ENCODE data around the gene ZNF33A. TPM values are rescaled to one million over a fixed set of nuclear protein-coding genes. Genes with fewer than 3 reads are reported as not detected.
"Not testable (repeated sequence)": the region's sequence is repeated elsewhere in the genome, so short reads cannot be mapped to it uniquely, and the experiment has no call there.

Gene ZNF33A
- polyA plus RNA-seq, 2 donors = 7.4 to 8.3 TPM

DNA sequence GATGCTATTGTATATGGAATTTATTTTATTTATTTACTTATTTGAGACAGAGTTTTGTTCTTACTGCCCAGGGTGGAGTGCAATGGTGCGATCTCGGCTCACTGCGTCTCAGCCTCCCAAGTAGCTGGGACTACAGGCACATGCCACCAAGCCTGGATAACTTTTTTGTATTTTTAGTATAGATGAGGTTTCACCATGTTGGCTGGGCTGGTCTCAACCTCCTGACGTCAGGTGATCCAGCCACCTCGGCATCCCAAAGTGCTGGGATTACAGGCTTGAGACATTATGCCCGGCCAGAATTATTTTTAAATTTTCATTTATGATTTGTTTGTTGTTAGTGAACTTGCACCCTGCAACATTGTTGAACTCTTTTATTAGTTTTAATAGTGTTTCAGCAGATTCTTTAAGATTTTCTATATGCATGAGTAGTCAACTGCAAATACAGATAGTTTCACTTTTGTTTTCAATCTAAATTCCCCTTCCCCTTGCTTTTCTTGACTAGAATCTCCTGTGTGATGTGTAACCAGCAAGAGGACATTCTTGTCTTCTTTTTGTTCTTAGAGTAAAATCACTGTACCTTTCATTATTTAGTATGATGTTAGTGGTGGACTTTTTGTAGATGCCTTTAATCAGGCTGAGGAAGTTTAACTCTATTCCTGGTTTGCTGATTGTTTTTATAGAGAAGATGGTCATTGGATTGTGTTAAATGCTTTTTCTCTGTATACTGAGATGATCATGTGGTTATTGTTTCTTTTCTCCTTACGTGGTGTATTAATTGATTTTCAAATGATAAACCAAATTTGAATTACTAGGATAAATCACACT lies 27.8 kb downstream of the ZNF33A start:
- Histone ChIP-seq H3K27ac (ENCODE audit: low read depth in 2 of 2, low read length in 1 of 2) (no peak overlapping the region), H3K27me3 (ENCODE audit: control insufficient read depth in 1 of 2, insufficient read depth in 2 of 2, low read length in 2 of 2) (no peaks in the 10 kb centered on the region), H3K4me3 (ENCODE audit: low read depth in 1 of 2, low read length in 2 of 2) (no peak overlapping the region), H3K36me3 (ENCODE audit: control insufficient read depth in 2 of 2, insufficient read depth in 2 of 2, low read length in 1 of 2) (no peaks in the 10 kb centered on the region), H3K4me1 (ENCODE audit: control insufficient read depth in 2 of 2, insufficient read depth in 2 of 2, low read length in 1 of 2) (no peaks in the 10 kb centered on the region), H3K9me3 (ENCODE audit: control insufficient read depth in 2 of 2, insufficient read depth in 1 of 2, low read depth in 1 of 2, low read length in 1 of 2) (no peaks in the 10 kb centered on the region)
- 89 to 93% methylated on average over 7 of the region's 7 CpGs for WGBS, 2 donors

DNA sequence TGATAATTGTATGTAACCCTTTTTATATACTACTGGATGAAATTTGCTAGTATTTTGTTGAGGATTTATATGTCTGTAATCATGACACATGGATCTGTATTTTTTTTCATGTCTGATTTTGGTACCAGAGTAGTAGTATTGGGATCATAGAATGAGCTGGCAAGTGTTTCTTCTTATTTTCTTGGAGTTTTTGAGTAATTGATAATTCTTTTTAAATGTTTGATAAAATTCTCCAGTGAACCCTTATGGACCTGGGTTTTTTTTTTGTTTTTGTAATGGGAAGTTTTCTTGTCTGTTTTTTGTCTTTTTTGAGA lies 28.4 kb downstream of the ZNF33A start:
- H3K27ac ChIP-seq (ENCODE audit: low read depth in 2 of 2, low read length in 1 of 2) = no peak overlapping the region
- no peaks in the 10 kb centered on the region for H3K36me3 ChIP-seq (ENCODE audit: control insufficient read depth in 2 of 2, insufficient read depth in 2 of 2, low read length in 1 of 2)
- no peaks in the 10 kb centered on the region for H3K9me3 ChIP-seq (ENCODE audit: control insufficient read depth in 2 of 2, insufficient read depth in 1 of 2, low read depth in 1 of 2, low read length in 1 of 2)
- H3K27me3 ChIP-seq (ENCODE audit: control insufficient read depth in 1 of 2, insufficient read depth in 2 of 2, low read length in 2 of 2) = no peaks in the 10 kb centered on the region
- H3K4me3 ChIP-seq (ENCODE audit: low read depth in 1 of 2, low read length in 2 of 2) = no peak overlapping the region
- H3K4me1 ChIP-seq (ENCODE audit: control insufficient read depth in 2 of 2, insufficient read depth in 2 of 2, low read length in 1 of 2) = no peaks in the 10 kb centered on the region

DNA sequence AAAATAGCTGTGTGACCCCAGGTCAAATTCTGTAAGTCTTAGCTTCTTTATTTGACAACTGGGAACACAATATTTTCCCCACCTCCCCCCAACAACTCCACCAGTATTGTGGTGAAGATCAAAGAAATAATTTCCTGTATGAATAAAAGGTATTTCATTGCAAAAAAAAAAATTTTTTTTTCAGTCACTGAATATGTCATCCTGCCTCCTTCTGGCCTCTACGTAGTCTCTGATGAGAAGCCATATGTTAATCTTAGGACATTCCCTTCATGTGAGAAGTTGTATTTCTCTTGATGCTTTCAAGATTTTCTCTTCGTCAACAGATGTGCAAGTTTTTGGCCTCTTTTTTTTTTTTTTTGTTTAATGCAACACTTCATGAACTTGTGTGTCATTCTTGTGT lies 33.0 kb downstream of the ZNF33A start:
- WGBS, 2 donors = 91% methylated on average over 2 of the region's 2 CpGs
- Histone ChIP-seq H3K27ac (ENCODE audit: low read depth in 2 of 2, low read length in 1 of 2) (no peak overlapping the region), H3K4me1 (ENCODE audit: control insufficient read depth in 2 of 2, insufficient read depth in 2 of 2, low read length in 1 of 2) (no peaks in the 10 kb centered on the region), H3K36me3 (ENCODE audit: control insufficient read depth in 2 of 2, insufficient read depth in 2 of 2, low read length in 1 of 2) (peaks cover 0 to 2% of the 10 kb centered on the region in 2 donors), H3K9me3 (ENCODE audit: control insufficient read depth in 2 of 2, insufficient read depth in 1 of 2, low read depth in 1 of 2, low read length in 1 of 2) (no peaks in the 10 kb centered on the region), H3K4me3 (ENCODE audit: low read depth in 1 of 2, low read length in 2 of 2) (no peak overlapping the region), H3K27me3 (ENCODE audit: control insufficient read depth in 1 of 2, insufficient read depth in 2 of 2, low read length in 2 of 2) (no peaks in the 10 kb centered on the region)

DNA sequence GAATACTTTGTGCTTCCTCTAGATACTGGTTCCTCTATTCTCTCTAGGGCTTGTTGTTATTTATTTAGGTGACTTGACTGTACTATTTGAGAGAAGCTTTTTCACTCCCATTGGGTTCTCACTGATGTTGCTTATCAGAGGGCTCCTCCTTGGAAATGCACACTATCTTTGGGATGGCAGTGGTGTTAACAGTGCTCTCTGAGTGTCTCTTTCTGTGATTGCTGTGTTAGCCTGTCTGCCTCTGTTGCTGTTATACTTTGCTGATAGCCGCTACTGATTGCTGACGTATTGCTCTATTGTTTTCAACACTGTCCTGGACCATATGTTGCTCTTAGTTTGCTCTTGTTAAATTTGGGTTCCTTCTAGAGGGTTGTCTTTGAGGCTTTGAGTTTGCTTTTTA lies 34.7 kb downstream of the ZNF33A start:
- WGBS, 2 donors = 48 to 92% methylated on average over 2 of the region's 2 CpGs
- H3K36me3 ChIP-seq (ENCODE audit: control insufficient read depth in 2 of 2, insufficient read depth in 2 of 2, low read length in 1 of 2) = peaks cover 0 to 2% of the 10 kb centered on the region in 2 donors
- no peak overlapping the region for H3K4me3 ChIP-seq (ENCODE audit: low read depth in 1 of 2, low read length in 2 of 2)
- no peak overlapping the region for H3K27ac ChIP-seq (ENCODE audit: low read depth in 2 of 2, low read length in 1 of 2)
- H3K9me3 ChIP-seq (ENCODE audit: control insufficient read depth in 2 of 2, insufficient read depth in 1 of 2, low read depth in 1 of 2, low read length in 1 of 2) = no peaks in the 10 kb centered on the region
- no peaks in the 10 kb centered on the region for H3K27me3 ChIP-seq (ENCODE audit: control insufficient read depth in 1 of 2, insufficient read depth in 2 of 2, low read length in 2 of 2)
- H3K4me1 ChIP-seq (ENCODE audit: control insufficient read depth in 2 of 2, insufficient read depth in 2 of 2, low read length in 1 of 2) = no peaks in the 10 kb centered on the region

DNA sequence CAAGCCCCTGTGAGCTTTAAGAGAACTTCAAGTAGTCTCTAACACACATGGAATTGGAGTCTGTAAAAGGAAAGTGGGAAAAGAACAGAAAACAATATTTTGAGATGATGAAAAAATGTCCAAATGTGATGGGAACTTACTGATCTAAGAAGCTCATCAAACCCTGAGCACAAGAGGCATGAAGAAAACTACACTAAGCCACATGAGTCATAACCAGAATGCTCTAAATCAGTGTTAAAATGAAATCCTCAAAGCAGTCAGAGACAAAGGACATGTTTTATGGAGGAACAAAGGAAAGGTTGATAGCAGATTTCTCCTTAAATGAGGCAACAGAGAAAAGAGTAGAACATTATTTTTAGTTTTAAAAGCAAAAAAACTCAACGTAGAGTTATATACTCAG lies 37.2 kb downstream of the ZNF33A start:
- H3K27ac ChIP-seq (ENCODE audit: low read depth in 2 of 2, low read length in 1 of 2) = no peak overlapping the region
- H3K36me3 ChIP-seq (ENCODE audit: control insufficient read depth in 2 of 2, insufficient read depth in 2 of 2, low read length in 1 of 2) = peaks cover 0 to 2% of the 10 kb centered on the region in 2 donors
- H3K27me3 ChIP-seq (ENCODE audit: control insufficient read depth in 1 of 2, insufficient read depth in 2 of 2, low read length in 2 of 2) = no peaks in the 10 kb centered on the region
- no peaks in the 10 kb centered on the region for H3K4me1 ChIP-seq (ENCODE audit: control insufficient read depth in 2 of 2, insufficient read depth in 2 of 2, low read length in 1 of 2)
- 80 to 87% methylated on average over 1 of the region's 1 CpG for WGBS, 2 donors
- H3K9me3 ChIP-seq (ENCODE audit: control insufficient read depth in 2 of 2, insufficient read depth in 1 of 2, low read depth in 1 of 2, low read length in 1 of 2) = no peaks in the 10 kb centered on the region
- no peak overlapping the region for H3K4me3 ChIP-seq (ENCODE audit: low read depth in 1 of 2, low read length in 2 of 2)

DNA sequence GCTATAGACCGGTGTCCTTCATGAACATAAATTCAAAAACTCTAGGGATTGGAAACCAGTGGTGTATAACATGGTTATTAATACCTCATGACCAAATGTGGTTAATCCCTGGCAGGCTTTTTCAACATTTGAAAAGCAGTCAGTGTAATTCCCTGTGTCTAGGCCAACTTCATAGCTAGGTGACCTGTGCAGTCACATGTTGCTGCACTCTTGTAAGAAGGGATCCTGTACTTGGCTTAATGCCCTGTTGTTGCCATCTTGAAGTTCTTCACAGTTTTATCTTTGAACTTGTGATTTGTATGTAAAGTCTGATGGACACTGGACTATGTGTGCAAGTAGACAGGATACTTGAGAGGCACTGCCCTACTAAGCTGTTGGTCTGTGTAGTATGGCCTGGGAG lies 39.7 kb downstream of the ZNF33A start:
- peaks cover 0 to 3% of the 10 kb centered on the region in 2 donors for H3K9me3 ChIP-seq (ENCODE audit: control insufficient read depth in 2 of 2, insufficient read depth in 1 of 2, low read depth in 1 of 2, low read length in 1 of 2)
- H3K27me3 ChIP-seq (ENCODE audit: control insufficient read depth in 1 of 2, insufficient read depth in 2 of 2, low read length in 2 of 2) = no peaks in the 10 kb centered on the region
- H3K4me3 ChIP-seq (ENCODE audit: low read depth in 1 of 2, low read length in 2 of 2) = no peak overlapping the region
- H3K36me3 ChIP-seq (ENCODE audit: control insufficient read depth in 2 of 2, insufficient read depth in 2 of 2, low read length in 1 of 2) = peaks cover 2% of the 10 kb centered on the region in 2 donors
- WGBS, 2 donors = 93 to 94% methylated on average over 1 of the region's 1 CpG
- H3K27ac ChIP-seq (ENCODE audit: low read depth in 2 of 2, low read length in 1 of 2) = no peak overlapping the region
- no peaks in the 10 kb centered on the region for H3K4me1 ChIP-seq (ENCODE audit: control insufficient read depth in 2 of 2, insufficient read depth in 2 of 2, low read length in 1 of 2)

DNA sequence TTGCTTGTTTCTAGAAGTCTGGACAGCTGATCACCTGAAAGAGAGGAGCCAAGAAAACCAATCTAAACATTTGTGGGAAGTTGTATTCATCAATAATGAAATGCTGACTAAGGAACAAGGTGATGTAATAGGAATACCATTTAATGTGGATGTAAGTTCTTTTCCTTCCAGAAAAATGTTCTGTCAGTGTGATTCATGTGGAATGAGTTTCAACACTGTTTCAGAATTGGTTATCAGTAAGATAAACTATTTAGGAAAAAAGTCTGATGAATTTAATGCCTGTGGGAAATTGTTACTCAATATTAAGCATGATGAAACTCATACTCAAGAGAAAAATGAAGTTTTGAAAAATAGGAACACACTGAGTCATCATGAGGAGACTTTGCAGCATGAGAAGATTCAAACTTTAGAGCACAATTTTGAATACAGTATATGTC lies 43.9 kb downstream of the ZNF33A start:
- Histone ChIP-seq H3K27me3 (ENCODE audit: control insufficient read depth in 1 of 2, insufficient read depth in 2 of 2, low read length in 2 of 2) (no peaks in the 10 kb centered on the region), H3K4me3 (ENCODE audit: low read depth in 1 of 2, low read length in 2 of 2) (no peak overlapping the region), H3K27ac (ENCODE audit: low read depth in 2 of 2, low read length in 1 of 2) (no peak overlapping the region), H3K4me1 (ENCODE audit: control insufficient read depth in 2 of 2, insufficient read depth in 2 of 2, low read length in 1 of 2) (no peaks in the 10 kb centered on the region), H3K36me3 (ENCODE audit: control insufficient read depth in 2 of 2, insufficient read depth in 2 of 2, low read length in 1 of 2) (peaks cover 4 to 7% of the 10 kb centered on the region in 2 donors), H3K9me3 (ENCODE audit: control insufficient read depth in 2 of 2, insufficient read depth in 1 of 2, low read depth in 1 of 2, low read length in 1 of 2) (peaks cover 2 to 7% of the 10 kb centered on the region in 2 donors)

DNA sequence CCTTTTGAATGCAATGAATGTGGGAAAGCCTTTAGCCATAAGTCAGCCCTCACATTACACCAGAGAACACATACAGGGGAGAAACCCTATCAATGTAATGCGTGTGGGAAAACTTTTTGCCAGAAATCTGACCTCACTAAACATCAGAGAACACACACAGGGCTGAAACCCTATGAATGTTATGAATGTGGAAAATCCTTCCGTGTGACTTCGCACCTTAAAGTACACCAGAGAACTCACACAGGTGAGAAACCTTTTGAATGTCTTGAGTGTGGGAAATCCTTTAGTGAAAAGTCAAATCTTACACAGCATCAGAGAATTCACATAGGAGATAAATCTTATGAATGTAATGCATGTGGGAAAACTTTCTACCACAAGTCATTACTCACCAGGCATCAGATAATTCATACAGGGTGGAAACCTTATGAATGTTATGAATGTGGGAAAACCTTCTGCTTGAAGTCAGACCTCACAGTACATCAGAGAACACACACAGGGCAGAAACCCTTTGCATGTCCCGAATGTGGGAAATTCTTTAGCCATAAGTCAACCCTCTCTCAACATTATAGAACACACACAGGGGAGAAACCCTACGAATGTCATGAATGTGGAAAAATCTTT lies 44.9 kb downstream of the ZNF33A start:
- WGBS, 2 donors = 97% methylated on average over 5 of the region's 5 CpGs
- not testable (repeated sequence) for H3K27me3 ChIP-seq (ENCODE audit: control insufficient read depth in 1 of 2, insufficient read depth in 2 of 2, low read length in 2 of 2); H3K4me3 ChIP-seq (ENCODE audit: low read depth in 1 of 2, low read length in 2 of 2); H3K4me1 ChIP-seq (ENCODE audit: control insufficient read depth in 2 of 2, insufficient read depth in 2 of 2, low read length in 1 of 2); H3K36me3 ChIP-seq (ENCODE audit: control insufficient read depth in 2 of 2, insufficient read depth in 2 of 2, low read length in 1 of 2); H3K27ac ChIP-seq (ENCODE audit: low read depth in 2 of 2, low read length in 1 of 2)
- H3K9me3 ChIP-seq (ENCODE audit: control insufficient read depth in 2 of 2, insufficient read depth in 1 of 2, low read depth in 1 of 2, low read length in 1 of 2) = peaks cover 2 to 10% of the 10 kb centered on the region in 2 donors

DNA sequence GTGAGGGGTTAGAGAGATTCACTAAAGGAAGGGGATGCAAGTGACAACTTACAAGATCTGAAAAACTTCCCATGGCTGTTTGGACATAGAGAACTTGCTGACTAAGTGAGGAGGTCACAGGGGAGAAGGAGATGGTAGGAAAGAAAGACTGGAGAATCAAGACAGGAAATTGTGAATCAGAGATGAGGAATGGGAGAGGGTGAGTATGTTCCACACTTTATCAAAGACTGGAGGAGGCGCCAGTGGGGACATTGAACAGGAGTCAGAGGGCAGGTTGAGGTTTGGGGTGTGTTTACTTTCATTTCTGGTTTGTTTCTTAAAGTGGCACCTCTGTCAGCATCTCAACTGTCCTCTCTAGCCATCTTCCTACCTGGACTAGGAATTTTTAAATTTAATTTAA lies 59.2 kb downstream of the ZNF33A start:
- H3K9me3 ChIP-seq (ENCODE audit: control insufficient read depth in 2 of 2, insufficient read depth in 1 of 2, low read depth in 1 of 2, low read length in 1 of 2); H3K4me1 ChIP-seq (ENCODE audit: control insufficient read depth in 2 of 2, insufficient read depth in 2 of 2, low read length in 1 of 2); H3K27me3 ChIP-seq (ENCODE audit: control insufficient read depth in 1 of 2, insufficient read depth in 2 of 2, low read length in 2 of 2); H3K4me3 ChIP-seq (ENCODE audit: low read depth in 1 of 2, low read length in 2 of 2); H3K36me3 ChIP-seq (ENCODE audit: control insufficient read depth in 2 of 2, insufficient read depth in 2 of 2, low read length in 1 of 2); H3K27ac ChIP-seq (ENCODE audit: low read depth in 2 of 2, low read length in 1 of 2): not testable (repeated sequence)
- 71 to 75% methylated on average over 1 of the region's 1 CpG for WGBS, 2 donors

DNA sequence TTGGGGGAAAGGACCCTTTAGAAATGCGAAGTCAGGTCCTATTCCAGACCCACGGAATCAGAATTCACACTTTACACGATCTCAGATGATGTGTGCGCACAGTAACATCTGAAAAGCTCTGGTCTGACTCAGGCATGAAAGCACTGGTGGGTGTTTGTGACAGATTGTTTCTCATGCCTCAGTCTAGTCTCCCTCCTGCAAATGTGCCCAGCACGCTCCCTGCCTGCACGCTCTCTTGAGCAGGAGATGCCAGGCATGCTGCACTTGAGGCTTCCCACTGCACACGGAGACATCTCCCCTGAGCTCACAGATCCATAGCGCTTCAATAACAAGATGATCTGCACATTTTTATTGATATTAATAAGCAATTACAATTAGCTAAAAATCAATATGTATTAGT lies 60.0 kb downstream of the ZNF33A start:
- no peak overlapping the region for H3K27ac ChIP-seq (ENCODE audit: low read depth in 2 of 2, low read length in 1 of 2)
- H3K9me3 ChIP-seq (ENCODE audit: control insufficient read depth in 2 of 2, insufficient read depth in 1 of 2, low read depth in 1 of 2, low read length in 1 of 2) = no peaks in the 10 kb centered on the region
- no peaks in the 10 kb centered on the region for H3K27me3 ChIP-seq (ENCODE audit: control insufficient read depth in 1 of 2, insufficient read depth in 2 of 2, low read length in 2 of 2)
- H3K4me3 ChIP-seq (ENCODE audit: low read depth in 1 of 2, low read length in 2 of 2) = no peak overlapping the region
- WGBS, 2 donors = 86 to 93% methylated on average over 8 of the region's 8 CpGs
- H3K4me1 ChIP-seq (ENCODE audit: control insufficient read depth in 2 of 2, insufficient read depth in 2 of 2, low read length in 1 of 2) = no peaks in the 10 kb centered on the region
- H3K36me3 ChIP-seq (ENCODE audit: control insufficient read depth in 2 of 2, insufficient read depth in 2 of 2, low read length in 1 of 2) = no peaks in the 10 kb centered on the region
